Mesenchymal stem cell (in vitro differentiated cells and primary cell): ENCODE measurements around the gene HERPUD1. TPM values are rescaled to one million over a fixed set of nuclear protein-coding genes. Genes with fewer than 3 reads are reported as not detected.
"Not testable (repeated sequence)": the region's sequence is repeated elsewhere in the genome, so short reads cannot be mapped to it uniquely, and the experiment has no call there.

Experiments
- DNase-seq: peaks from one replicate; pipeline ENCODE4 v3.0.0-alpha.2; 2013
- H2AFZ ChIP-seq: one replicate; pipeline ENCODE4 v1.6.1; 2013; ENCODE audit warnings: low read depth, mild to moderate bottlenecking, control low read depth, inconsistent platforms, low read length, moderate library complexity
- H2AK5ac ChIP-seq: 2 replicates; pipeline ENCODE4 v1.6.1; 2013; ENCODE audit warnings: low read length, moderate library complexity, mild to moderate bottlenecking, inconsistent platforms; ENCODE audit not compliant: severe bottlenecking
- H2BK120ac ChIP-seq: one replicate; pipeline ENCODE4 v1.6.1; 2013; ENCODE audit warnings: low read depth, mild to moderate bottlenecking, inconsistent platforms, low read length, moderate library complexity
- H2BK12ac ChIP-seq, 2 experiments: one replicate each; pipeline ENCODE4 v1.6.1; 2013; ENCODE audit warnings: inconsistent platforms in 2 of 2, low read length in 2 of 2, mild to moderate bottlenecking in 2 of 2, moderate library complexity in 2 of 2, control low read depth in 1 of 2
- H2BK15ac ChIP-seq: one replicate; pipeline ENCODE4 v1.6.1; 2013; ENCODE audit warnings: mild to moderate bottlenecking, low read depth, inconsistent platforms; ENCODE audit not compliant: poor library complexity, severe bottlenecking
- H2BK5ac ChIP-seq: 2 replicates; pipeline ENCODE4 v1.6.1; 2013; ENCODE audit warnings: low read depth, mild to moderate bottlenecking, low read length, control low read depth, inconsistent platforms; ENCODE audit not compliant: poor library complexity, severe bottlenecking
- H3K14ac ChIP-seq, 2 experiments: one replicate each; pipeline ENCODE4 v1.6.1; 2013; ENCODE audit warnings: inconsistent platforms in 2 of 2, low read length in 2 of 2, control low read depth in 1 of 2, mild to moderate bottlenecking in 1 of 2, moderate library complexity in 1 of 2
- H3K18ac ChIP-seq, 2 experiments: one replicate each; pipeline ENCODE4 v1.6.1; 2013; ENCODE audit warnings: inconsistent platforms in 2 of 2, low read length in 2 of 2, control low read depth in 1 of 2, low read depth in 1 of 2, mild to moderate bottlenecking in 1 of 2
- H3K23ac ChIP-seq, 2 experiments: one replicate each; pipeline ENCODE4 v1.6.1; 2013; ENCODE audit warnings: inconsistent platforms in 2 of 2, low read length in 2 of 2, mild to moderate bottlenecking in 2 of 2, moderate library complexity in 2 of 2, control low read depth in 1 of 2
- H3K27ac ChIP-seq: 2 replicates; pipeline ENCODE4 v1.5.1; 2013; ENCODE audit warnings: mild to moderate bottlenecking, moderate library complexity, low read length, control low read depth, inconsistent platforms; ENCODE audit not compliant: poor library complexity, severe bottlenecking
- H3K27me3 ChIP-seq, 2 experiments: 2 replicates each; pipeline versions ENCODE4 v1.6.1 to v1.7.0; 2013; ENCODE audit warnings: low read length in 2 of 2, mild to moderate bottlenecking in 2 of 2, moderate library complexity in 2 of 2, control low read depth in 1 of 2, inconsistent platforms in 1 of 2; ENCODE audit not compliant: control insufficient read depth in 1 of 2, insufficient read depth in 1 of 2
- H3K36me3 ChIP-seq, 2 experiments: 2 replicates each; pipeline versions ENCODE4 v1.6.1 to v1.7.0; 2013; ENCODE audit warnings: low read length in 2 of 2, control low read depth in 1 of 2, inconsistent platforms in 1 of 2, low read depth in 1 of 2, mild to moderate bottlenecking in 1 of 2; ENCODE audit not compliant: insufficient read depth in 2 of 2, control insufficient read depth in 1 of 2
- H3K4ac ChIP-seq, 2 experiments: one replicate each; pipeline ENCODE4 v1.6.1; 2013; ENCODE audit warnings: inconsistent platforms in 2 of 2, low read length in 2 of 2, mild to moderate bottlenecking in 2 of 2, moderate library complexity in 2 of 2, control low read depth in 1 of 2, low read depth in 1 of 2
- H3K4me1 ChIP-seq: 2 replicates; pipeline ENCODE4 v1.6.1; 2013; ENCODE audit warnings: low read depth, low read length, control low read depth; ENCODE audit not compliant: control insufficient read depth, insufficient read depth
- H3K4me2 ChIP-seq: 2 replicates; pipeline ENCODE4 v1.6.1; 2013; ENCODE audit warnings: low read length, mild to moderate bottlenecking, inconsistent platforms; ENCODE audit not compliant: poor library complexity, severe bottlenecking
- H3K4me3 ChIP-seq, 2 experiments: 2 replicates each; pipeline versions ENCODE4 v1.5.1 to v1.7.0; 2013; ENCODE audit warnings: low read length in 2 of 2, mild to moderate bottlenecking in 2 of 2, control low read depth in 1 of 2, low read depth in 1 of 2; ENCODE audit not compliant: insufficient read depth in 1 of 2
- H3K79me1 ChIP-seq: replicated peaks from 2 replicates; pipeline ENCODE4 v1.6.1; 2013; ENCODE audit warnings: mild to moderate bottlenecking, control low read depth, low read length, inconsistent platforms; ENCODE audit not compliant: poor library complexity, severe bottlenecking
- H3K9ac ChIP-seq: 2 replicates; pipeline ENCODE4 v1.7.0; 2013; ENCODE audit warnings: mild to moderate bottlenecking, low read length, moderate library complexity
- H3K9me3 ChIP-seq: 2 replicates; pipeline ENCODE4 v1.7.0; 2013; ENCODE audit warnings: mild to moderate bottlenecking, low read length; ENCODE audit not compliant: control insufficient read depth
- H4K8ac ChIP-seq: one replicate; pipeline ENCODE4 v1.6.1; 2013; ENCODE audit warnings: inconsistent platforms, mild to moderate bottlenecking, low read length, moderate library complexity
- H4K91ac ChIP-seq: one replicate; pipeline ENCODE4 v1.6.1; 2013; ENCODE audit warnings: mild to moderate bottlenecking, low read length, inconsistent platforms
- WGBS: methylation state at CpG from one replicate; pipeline ENCODE4 v1.1.7; 2013; ENCODE audit warnings: mixed read lengths; 5-methylcytosine and 5-hydroxymethylcytosine counted together
- polyA plus RNA-seq, 2 experiments: library from polyadenylated mRNA; stranded (reverse); fragments of 200-250 nt; gene quantifications; one replicate each; pipeline ENCODE4 v1.2.3, GENCODE V29; 2013

Gene HERPUD1
- polyA plus RNA-seq (2013, experiment 1 of 2) = 93.8 TPM
- 94.5 TPM for polyA plus RNA-seq (2013, experiment 2 of 2)

GRCh38 chr16:56931892-56932720 is at the start of gene HERPUD1:
HERPUD1 (plus strand) TSS chr16:56932142; CDS start chr16:56932245, 103 bp downstream.
- H3K36me3 ChIP-seq = peaks cover 3 to 28% of the 10 kb centered on the region in 2 experiments
- peak within 1 kb of the TSS; percentile 99 for H4K91ac ChIP-seq
- H3K14ac ChIP-seq = peak within 1 kb of the TSS in 1 of 2 experiments; percentile 68
- peak within 1 kb of the TSS; percentile 94 for H2AFZ ChIP-seq
- peak; percentile 98 for DNase-seq
- peak within 1 kb of the TSS; percentile 92 to 99 for H3K18ac ChIP-seq
- H2AK5ac ChIP-seq = peak within 1 kb of the TSS; percentile 100
- under 1% methylated on average over 83 of the region's 83 CpGs for WGBS
- H2BK15ac ChIP-seq = peak within 1 kb of the TSS; percentile 44
- no peaks in the 10 kb centered on the region for H3K9me3 ChIP-seq
- peaks cover 4% of the 10 kb centered on the region for H3K79me1 ChIP-seq
- peak within 1 kb of the TSS; percentile 97 to 98 for H3K4me3 ChIP-seq
- H2BK12ac ChIP-seq = peak within 1 kb of the TSS; percentile 31 to 34
- H3K27ac ChIP-seq = peak within 1 kb of the TSS; percentile 56
- peak within 1 kb of the TSS; percentile 98 for H3K9ac ChIP-seq
- H2BK120ac ChIP-seq = peak within 1 kb of the TSS; percentile 87
- H3K4ac ChIP-seq = peak within 1 kb of the TSS; percentile 90
- H3K4me1 ChIP-seq = peaks cover 11% of the 10 kb centered on the region
- peak within 1 kb of the TSS; percentile 98 for H4K8ac ChIP-seq
- peak within 1 kb of the TSS; percentile 85 for H3K4me2 ChIP-seq
- peak within 1 kb of the TSS in 1 of 2 experiments; percentile 92 for H3K23ac ChIP-seq
- peak within 1 kb of the TSS; percentile 94 for H2BK5ac ChIP-seq
- H3K27me3 ChIP-seq = no peaks in the 10 kb centered on the region

- H3K4ac ChIP-seq = no peak overlapping the region
- H2BK120ac ChIP-seq = no peak overlapping the region
- DNase-seq = no peak
- no peak overlapping the region for H2BK12ac ChIP-seq
- no peaks in the 10 kb centered on the region for H3K9me3 ChIP-seq
- H3K14ac ChIP-seq = peak overlapping the region in 1 of 2 experiments; percentile 46
- no peak overlapping the region for H3K9ac ChIP-seq
- no peak overlapping the region for H4K91ac ChIP-seq
- H3K18ac ChIP-seq = no peak overlapping the region
- H2AFZ ChIP-seq = no peak overlapping the region
- H3K36me3 ChIP-seq = no peaks in the 10 kb centered on the region
- H2AK5ac ChIP-seq = no peak overlapping the region
- H3K4me3 ChIP-seq = no peak overlapping the region
- no peak overlapping the region for H3K27ac ChIP-seq
- H3K4me2 ChIP-seq = no peak overlapping the region
- H3K4me1 ChIP-seq = no peaks in the 10 kb centered on the region
- no peaks in the 10 kb centered on the region for H3K79me1 ChIP-seq
- H2BK5ac ChIP-seq = no peak overlapping the region
- no peak overlapping the region for H4K8ac ChIP-seq
- no peak overlapping the region for H3K23ac ChIP-seq
- WGBS = 84% methylated on average over 2 of the region's 2 CpGs
- H2BK15ac ChIP-seq = no peak overlapping the region
- H3K27me3 ChIP-seq = peaks cover 9 to 33% of the 10 kb centered on the region in 2 experiments
Measured at GRCh38 chr16:56883586-56883985, 48.4 kb upstream of the HERPUD1 start.

GRCh38 chr16:56884026-56884582 is 47.8 kb upstream of the HERPUD1 start:
- no peak for DNase-seq
- Histone ChIP-seq H4K91ac (no peak overlapping the region), H3K23ac (no peak overlapping the region), H3K9ac (no peak overlapping the region), H3K27ac (no peak overlapping the region), H3K27me3 (peaks cover 9 to 33% of the 10 kb centered on the region in 2 experiments), H2BK12ac (no peak overlapping the region), H2BK120ac (no peak overlapping the region), H3K36me3 (no peaks in the 10 kb centered on the region), H3K14ac (no peak overlapping the region), H2AK5ac (no peak overlapping the region), H3K79me1 (no peaks in the 10 kb centered on the region), H3K18ac (no peak overlapping the region), H3K9me3 (no peaks in the 10 kb centered on the region), H2BK15ac (no peak overlapping the region), H3K4me1 (no peaks in the 10 kb centered on the region), H3K4me2 (no peak overlapping the region), H3K4me3 (no peak overlapping the region), H2AFZ (no peak overlapping the region), H3K4ac (no peak overlapping the region), H2BK5ac (no peak overlapping the region), H4K8ac (no peak overlapping the region)
- 90% methylated on average over 14 of the region's 14 CpGs for WGBS

- WGBS = 84% methylated on average over 13 of the region's 13 CpGs
Measured at GRCh38 chr16:56884929-56885328, 47.0 kb upstream of the HERPUD1 start.

More at GRCh38 chr16:56884929-56885328, 47.0 kb upstream of the HERPUD1 start:
- H3K14ac ChIP-seq, H3K18ac ChIP-seq, H3K23ac ChIP-seq, H3K27ac ChIP-seq, H2BK12ac ChIP-seq, H3K36me3 ChIP-seq, H3K4me1 ChIP-seq, H3K4me2 ChIP-seq, DNase-seq, H3K9me3 ChIP-seq, H3K79me1 ChIP-seq, H4K91ac ChIP-seq, H4K8ac ChIP-seq, H3K4ac ChIP-seq, H2BK5ac ChIP-seq, H2AK5ac ChIP-seq, H2BK120ac ChIP-seq, H2BK15ac ChIP-seq, H3K4me3 ChIP-seq, H2AFZ ChIP-seq, H3K9ac ChIP-seq: not testable (repeated sequence)
- peaks cover 4 to 26% of the 10 kb centered on the region in 2 experiments for H3K27me3 ChIP-seq
